CD14-positive monocyte (primary cell): ENCODE measurements around the gene CPA1. TPM values are rescaled to one million over a fixed set of nuclear protein-coding genes. Genes with fewer than 3 reads are reported as not detected.

Source experiments
- DNase-seq, 3 donors: peaks; one replicate each; pipeline ENCODE4 v3.0.0-alpha.2; 2011 to 2022
- H2AFZ ChIP-seq: 2 replicates; pipeline ENCODE4 v1.6.0; 2012; ENCODE audit warnings: mild to moderate bottlenecking, low read depth, low read length, inconsistent platforms; ENCODE audit not compliant: insufficient read depth, poor library complexity, severe bottlenecking
- H3K27ac ChIP-seq, 2 donors: 1 replicate in 1 of 2; 2 replicates in 1 of 2; pipeline ENCODE4 v1.5.1; 2012 to 2013; ENCODE audit warnings: low read length in 2 of 2, control low read depth in 1 of 2, inconsistent platforms in 1 of 2, low read depth in 1 of 2, mild to moderate bottlenecking in 1 of 2
- H3K27me3 ChIP-seq, 2 donors: one replicate each; pipeline versions ENCODE4 v1.6.0 to v1.6.1; 2011 to 2013; ENCODE audit warnings: low read length in 2 of 2; ENCODE audit not compliant: control insufficient read depth in 2 of 2, insufficient read depth in 2 of 2
- H3K36me3 ChIP-seq, 2 donors: replicated peaks in 1 of 2; 1 replicate in 1 of 2; 2 replicates in 1 of 2; pipeline versions ENCODE4 v1.5.1 to v1.6.1; 2012 to 2013; ENCODE audit warnings: low read length in 2 of 2, control low read depth in 1 of 2, inconsistent platforms in 1 of 2, mild to moderate bottlenecking in 1 of 2; ENCODE audit not compliant: insufficient read depth in 2 of 2, control insufficient read depth in 1 of 2
- H3K4me1 ChIP-seq, 2 donors: 1 replicate in 1 of 2; 2 replicates in 1 of 2; pipeline versions ENCODE4 v1.5.1 to v1.6.1; 2012 to 2013; ENCODE audit warnings: low read length in 2 of 2, control low read depth in 1 of 2, inconsistent platforms in 1 of 2, mild to moderate bottlenecking in 1 of 2, moderate library complexity in 1 of 2; ENCODE audit not compliant: insufficient read depth in 2 of 2, control insufficient read depth in 1 of 2
- H3K4me2 ChIP-seq: replicated peaks from 2 replicates; pipeline ENCODE3; 2012; ENCODE audit warnings: low read length, moderate library complexity, mild to moderate bottlenecking; ENCODE audit not compliant: poor library complexity, severe bottlenecking; ENCODE audit errors: extremely low read depth
- H3K4me3 ChIP-seq, 3 experiments: fragments of 200-600 bp in 1 of 3; sonication (generic) in 1 of 3; replicated peaks in 1 of 3; 1 replicate in 2 of 3; 2 replicates in 1 of 3; pipeline ENCODE4 v1.5.1; 2011 to 2013; ENCODE audit warnings: low read length in 3 of 3, mild to moderate bottlenecking in 3 of 3, control low read depth in 2 of 3, low read depth in 2 of 3, inconsistent platforms in 1 of 3, moderate library complexity in 1 of 3
- H3K79me2 ChIP-seq: 2 replicates; pipeline ENCODE4 v1.6.0; 2012; ENCODE audit warnings: mild to moderate bottlenecking, control low read depth, inconsistent platforms, low read length, moderate library complexity; ENCODE audit not compliant: insufficient read depth
- H3K9ac ChIP-seq: 2 replicates; pipeline ENCODE4 v1.6.0; 2017; ENCODE audit warnings: low read length, mild to moderate bottlenecking; ENCODE audit not compliant: insufficient read depth, poor library complexity, severe bottlenecking
- H3K9me3 ChIP-seq, 2 donors: replicated peaks in 1 of 2; 1 replicate in 1 of 2; 2 replicates in 1 of 2; pipeline versions ENCODE4 v1.5.1 to v1.6.1; 2012 to 2013; ENCODE audit warnings: low read length in 2 of 2, control low read depth in 1 of 2; ENCODE audit not compliant: control insufficient read depth in 1 of 2, insufficient read depth in 1 of 2
- H4K20me1 ChIP-seq: 2 replicates; pipeline ENCODE4 v1.6.0; 2012; ENCODE audit warnings: mild to moderate bottlenecking, low read length, control low read depth, moderate library complexity; ENCODE audit not compliant: insufficient read depth
- H3K27ac Mint-ChIP-seq, 7 donors: one replicate each; pipeline ENCODE4 v1.8.0; 2020; ENCODE audit warnings: mild to moderate bottlenecking in 7 of 7, mixed read lengths in 7 of 7, moderate library complexity in 6 of 7, inconsistent platforms in 2 of 7
- H3K27me3 Mint-ChIP-seq, 3 donors: one replicate each; pipeline ENCODE4 v1.8.0; 2021 to 2022; ENCODE audit warnings: low read depth in 3 of 3, mild to moderate bottlenecking in 3 of 3, mixed read lengths in 3 of 3, moderate library complexity in 3 of 3, inconsistent platforms in 1 of 3
- H3K36me3 Mint-ChIP-seq, 2 donors: one replicate each; pipeline ENCODE4 v1.8.0; 2020; ENCODE audit warnings: mixed read lengths in 2 of 2, inconsistent platforms in 1 of 2, mild to moderate bottlenecking in 1 of 2
- H3K4me1 Mint-ChIP-seq: one replicate; pipeline ENCODE4 v1.8.0; 2020; ENCODE audit warnings: mild to moderate bottlenecking, mixed read lengths
- H3K4me3 Mint-ChIP-seq, 2 donors: one replicate each; pipeline ENCODE4 v1.8.0; 2020; ENCODE audit warnings: mild to moderate bottlenecking in 2 of 2, mixed read lengths in 2 of 2, moderate library complexity in 1 of 2
- H3K9me3 Mint-ChIP-seq, 7 donors: one replicate each; pipeline ENCODE4 v1.8.0; 2020 to 2022; ENCODE audit warnings: mixed read lengths in 7 of 7, mild to moderate bottlenecking in 6 of 7, moderate library complexity in 6 of 7, inconsistent platforms in 2 of 7
- WGBS: methylation state at CpG from one replicate; pipeline ENCODE4 v1.1.5; 2013; ENCODE audit warnings: missing lambda C conversion rate; ENCODE audit not compliant: insufficient coverage; 5-methylcytosine and 5-hydroxymethylcytosine counted together
- intact Hi-C, 2 donors: fragments of 100-400 bp; cut with micrococcal nuclease; formaldehyde crosslinking; loops; one replicate each; pipeline versions ENCODE4 v1.15.0 to v1.15.1; 2023
- polyA plus RNA-seq, 3 donors: library from polyadenylated mRNA; depleted of rRNA in 1 of 3; unstranded in 2 of 3; stranded (reverse) in 1 of 3; fragments of 300-500 nt in 2 of 3; fragments of >200 nt in 1 of 3; fragmentation: Illumina TruSeq in 2 of 3; gene quantifications; 1 replicate in 2 of 3; 2 replicates in 1 of 3; pipeline ENCODE4 v1.2.3, GENCODE V29; 2012 to 2021
- TF ChIP-seq, protein P1 (sequence below): fragments of 200-600 bp; IDR thresholded peaks from one replicate; pipeline ENCODE4 v1.8.0; 2022; ENCODE audit warnings: antibody characterized with exemption, mild to moderate bottlenecking

The CPA1 gene
- polyA plus RNA-seq, 3 donors, result not detected

DNA sequence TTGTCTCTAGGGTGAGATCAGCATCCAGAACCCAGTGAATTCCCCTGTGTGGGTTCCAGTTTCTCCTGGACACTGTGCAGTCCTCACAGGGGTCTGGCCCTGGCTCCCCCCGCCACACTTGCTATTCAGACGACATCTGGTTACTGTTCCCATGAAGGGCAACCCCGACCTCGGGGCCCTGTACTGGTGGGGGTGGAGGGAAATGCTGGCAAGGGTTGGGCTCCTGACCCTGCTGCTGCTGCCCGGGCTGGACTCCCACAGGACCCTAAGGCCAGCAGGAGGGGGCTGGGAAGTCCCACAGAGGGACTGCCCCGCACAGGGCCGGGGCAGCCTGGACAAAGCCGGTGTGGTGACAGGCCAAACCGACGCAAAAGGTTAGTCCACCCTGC is 768 bp upstream of the CPA1 start:
- no peak overlapping the region for H2AFZ ChIP-seq
- no peak overlapping the region for H3K4me2 ChIP-seq
- Mint-ChIP-seq H3K27me3 (peaks cover 0 to 8% (median 7%) of the 10 kb centered on the region in 3 donors), H3K36me3 (no peaks in the 10 kb centered on the region), H3K27ac (no peak overlapping the region), H3K4me1 (peaks cover 10% of the 10 kb centered on the region), H3K9me3 (peaks cover 11 to 23% (median 13%) of the 10 kb centered on the region in 7 donors), H3K4me3 (no peak overlapping the region)
- H3K36me3 ChIP-seq, result no peaks in the 10 kb centered on the region
- H3K4me3 ChIP-seq, result no peak overlapping the region
- DNase-seq, result no peak
- H3K27ac ChIP-seq, result no peak overlapping the region
- H3K9me3 ChIP-seq, result peaks cover 5 to 18% of the 10 kb centered on the region in 2 donors
- peaks cover 9 to 10% of the 10 kb centered on the region in 2 donors for H3K4me1 ChIP-seq
- WGBS, result 94% methylated on average over 8 of the region's 10 CpGs
- intact Hi-C loops, result no loop called here
- no peaks in the 10 kb centered on the region for H4K20me1 ChIP-seq
- H3K79me2 ChIP-seq, result no peaks in the 10 kb centered on the region
- no peak overlapping the region for H3K9ac ChIP-seq
- H3K27me3 ChIP-seq, result no peaks in the 10 kb centered on the region
- TF ChIP-seq, protein P1, sequence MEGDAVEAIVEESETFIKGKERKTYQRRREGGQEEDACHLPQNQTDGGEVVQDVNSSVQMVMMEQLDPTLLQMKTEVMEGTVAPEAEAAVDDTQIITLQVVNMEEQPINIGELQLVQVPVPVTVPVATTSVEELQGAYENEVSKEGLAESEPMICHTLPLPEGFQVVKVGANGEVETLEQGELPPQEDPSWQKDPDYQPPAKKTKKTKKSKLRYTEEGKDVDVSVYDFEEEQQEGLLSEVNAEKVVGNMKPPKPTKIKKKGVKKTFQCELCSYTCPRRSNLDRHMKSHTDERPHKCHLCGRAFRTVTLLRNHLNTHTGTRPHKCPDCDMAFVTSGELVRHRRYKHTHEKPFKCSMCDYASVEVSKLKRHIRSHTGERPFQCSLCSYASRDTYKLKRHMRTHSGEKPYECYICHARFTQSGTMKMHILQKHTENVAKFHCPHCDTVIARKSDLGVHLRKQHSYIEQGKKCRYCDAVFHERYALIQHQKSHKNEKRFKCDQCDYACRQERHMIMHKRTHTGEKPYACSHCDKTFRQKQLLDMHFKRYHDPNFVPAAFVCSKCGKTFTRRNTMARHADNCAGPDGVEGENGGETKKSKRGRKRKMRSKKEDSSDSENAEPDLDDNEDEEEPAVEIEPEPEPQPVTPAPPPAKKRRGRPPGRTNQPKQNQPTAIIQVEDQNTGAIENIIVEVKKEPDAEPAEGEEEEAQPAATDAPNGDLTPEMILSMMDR, result no peak

DNA sequence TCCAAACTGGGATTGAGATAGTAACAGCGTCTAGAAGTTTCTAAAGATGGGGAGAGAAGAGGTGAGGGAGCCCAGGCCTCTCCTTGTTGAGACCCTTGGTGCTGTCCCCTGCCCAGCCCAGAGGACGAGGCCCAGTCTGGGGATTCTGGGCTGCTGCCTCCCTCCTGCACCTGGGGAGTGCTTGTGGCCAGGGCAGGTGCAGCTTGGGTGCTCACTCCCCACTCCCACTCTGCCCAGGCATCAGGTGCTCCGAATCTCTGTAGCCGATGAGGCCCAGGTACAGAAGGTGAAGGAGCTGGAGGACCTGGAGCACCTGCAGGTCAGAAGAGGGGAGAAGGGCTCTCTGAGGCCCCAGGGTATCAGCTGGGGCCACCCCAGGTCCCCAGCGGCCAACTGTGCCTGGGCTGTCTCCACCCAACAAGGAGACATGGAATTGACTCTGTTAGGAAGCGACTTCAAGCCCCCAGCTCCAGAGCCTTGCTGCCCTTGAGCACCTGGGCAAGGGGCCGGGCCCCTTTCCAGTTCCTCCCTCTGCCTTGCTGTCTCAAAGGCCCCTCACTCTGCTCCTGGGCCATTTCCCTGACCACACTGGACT is 664 bp downstream of the CPA1 start:
- Histone ChIP-seq H3K27ac (no peak overlapping the region), H3K36me3 (no peaks in the 10 kb centered on the region), H3K79me2 (no peaks in the 10 kb centered on the region), H4K20me1 (no peaks in the 10 kb centered on the region), H3K4me3 (no peak overlapping the region), H3K4me2 (no peak overlapping the region), H3K27me3 (no peaks in the 10 kb centered on the region), H3K4me1 (peaks cover 13% of the 10 kb centered on the region in 2 donors), H3K9ac (no peak overlapping the region), H2AFZ (no peak overlapping the region), H3K9me3 (peaks cover 4 to 15% of the 10 kb centered on the region in 2 donors)
- Mint-ChIP-seq H3K27me3 (peaks cover 0 to 8% (median 8%) of the 10 kb centered on the region in 3 donors), H3K9me3 (peaks cover 9 to 18% (median 11%) of the 10 kb centered on the region in 7 donors), H3K27ac (no peak overlapping the region), H3K4me1 (peaks cover 13% of the 10 kb centered on the region), H3K4me3 (no peak overlapping the region), H3K36me3 (no peaks in the 10 kb centered on the region)
- TF ChIP-seq, protein P1, result no peak
- WGBS, result 98% methylated on average over 5 of the region's 7 CpGs
- intact Hi-C loops, result no loop called here
- no peak for DNase-seq
